IPS DF 19.7 (cell line): ENCODE data around the gene GRIK5.

Experiments
- DNase-seq: peaks from one replicate; pipeline ENCODE4 v3.0.0-alpha.2; 2013; ENCODE audit warnings: low read depth, low spot score

The GRIK5 gene

GRCh38 chr19:42095814-42096230, 25.8 kb upstream of the GRIK5 start:
- DNase-seq: no peak

DNA sequence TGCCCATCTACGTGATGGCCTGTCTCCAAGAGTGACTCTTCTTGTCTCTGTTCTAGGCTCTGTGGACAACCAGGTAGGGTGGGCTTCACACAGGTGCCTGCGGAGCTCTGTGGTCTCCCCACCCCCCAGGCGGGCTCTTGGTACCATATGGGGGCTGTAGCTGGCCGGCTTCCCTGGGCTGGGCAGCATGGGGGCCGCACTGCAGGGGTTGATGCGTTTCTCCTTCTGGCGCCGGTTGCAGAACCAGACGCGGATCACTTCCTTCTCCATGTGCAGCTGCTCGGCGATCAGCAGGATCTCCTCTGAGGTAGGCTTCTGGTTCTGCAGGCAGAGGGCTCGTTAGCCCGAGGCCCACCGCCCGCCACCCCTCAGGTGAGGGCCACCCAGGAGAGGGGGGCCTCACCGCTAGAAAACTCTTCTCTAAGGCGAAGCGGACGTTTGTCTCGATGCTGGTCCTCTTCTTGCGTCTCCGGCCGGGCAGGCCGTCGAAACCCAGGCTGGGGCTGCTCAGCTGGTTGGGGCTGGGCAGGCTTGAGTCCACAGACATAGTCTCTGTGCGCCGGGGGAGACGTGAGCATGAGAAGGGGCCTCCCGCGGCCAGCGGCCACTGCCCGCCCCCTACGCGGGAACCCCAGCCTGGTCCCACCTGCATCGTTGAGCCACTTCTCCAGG, 25.3 kb upstream of the GRIK5 start:
- no peak for DNase-seq

GRCh38 chr19:42093926-42094325, 23.9 kb upstream of the GRIK5 start:
- DNase-seq: no peak

DNA sequence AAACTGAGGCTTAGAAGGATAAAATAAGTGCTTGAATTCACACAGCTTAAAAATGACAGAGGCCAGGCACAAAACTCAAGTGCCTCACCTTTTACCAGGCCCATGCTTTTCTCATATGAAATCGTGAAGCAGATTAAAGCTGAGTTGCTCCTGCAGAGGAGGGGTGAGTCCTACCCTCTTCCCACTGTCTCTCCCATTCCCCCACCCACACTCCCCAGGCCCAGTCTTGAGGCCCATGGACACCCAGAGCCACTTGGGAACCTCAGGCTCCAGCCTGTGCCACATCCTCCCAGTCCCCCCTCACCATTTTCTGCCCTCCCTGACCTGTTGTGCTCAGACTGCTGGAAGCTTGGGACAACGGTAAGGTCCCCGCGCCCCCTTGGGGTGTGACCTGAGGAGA, 23.5 kb upstream of the GRIK5 start:
- DNase-seq: no peak

DNA sequence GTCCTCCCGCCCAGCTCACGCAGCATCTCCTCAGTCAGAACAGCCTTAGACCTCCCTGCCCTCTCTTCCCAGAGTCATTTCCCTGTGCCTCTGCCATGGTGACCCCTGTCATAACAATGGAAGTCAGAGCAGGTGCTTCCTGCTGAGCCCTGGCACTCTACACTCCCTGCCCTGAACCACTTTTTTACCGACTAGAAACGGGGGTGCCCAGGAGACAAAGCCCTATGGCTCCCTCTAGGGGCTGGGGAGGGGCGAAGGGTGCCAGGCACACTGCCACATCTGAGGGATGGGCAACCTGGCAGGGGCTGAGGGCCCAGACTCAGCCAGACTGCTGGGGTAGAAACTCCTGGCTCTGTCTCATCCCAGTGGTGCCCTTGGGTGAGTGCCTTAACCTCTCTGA, 22.3 kb upstream of the GRIK5 start:
- DNase-seq: no peak

DNA sequence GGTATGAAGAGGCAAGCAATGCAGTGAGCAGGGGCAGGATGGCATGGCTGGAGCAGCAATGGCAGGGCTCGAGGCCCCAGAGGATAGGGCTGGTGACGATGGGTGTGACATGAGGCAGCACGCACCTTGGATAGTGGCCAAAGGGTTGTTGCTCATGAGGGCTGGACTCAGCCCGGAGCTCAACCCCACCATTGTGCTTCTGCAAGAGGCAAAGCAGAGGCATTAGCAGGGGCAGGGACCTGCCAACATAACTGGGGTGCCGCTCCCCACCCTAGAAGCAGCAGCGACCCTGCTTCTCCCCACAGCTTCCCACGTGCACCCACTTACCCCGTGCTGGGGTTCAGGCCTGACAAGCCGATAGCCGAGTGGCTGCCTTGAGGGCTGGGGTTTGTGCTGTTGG, 21.7 kb upstream of the GRIK5 start:
- no peak for DNase-seq

DNA sequence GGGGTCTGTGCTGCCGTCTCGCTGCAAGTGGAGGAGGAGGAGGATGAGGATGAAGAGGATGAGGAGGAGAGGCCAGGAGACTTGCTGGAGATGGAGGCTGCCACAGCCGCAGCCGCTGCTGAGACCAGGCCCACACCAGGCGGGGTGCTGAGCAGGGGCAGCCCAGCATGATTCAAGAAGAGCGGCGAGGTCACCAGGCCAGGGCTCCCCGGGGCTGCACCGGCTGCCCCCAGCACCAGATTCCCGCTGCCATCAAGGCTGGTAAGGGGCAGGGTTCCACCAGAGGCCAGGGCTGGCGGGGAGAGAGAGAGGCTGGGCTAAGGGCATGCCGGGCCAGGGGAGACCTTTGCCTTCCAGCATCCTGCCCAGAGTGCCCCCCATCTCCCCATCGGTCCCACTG, 21.3 kb upstream of the GRIK5 start:
- DNase-seq: no peak

- DNase-seq: no peak
Measured at GRCh38 chr19:42090672-42091071, 20.7 kb upstream of the GRIK5 start.

GRCh38 chr19:42089772-42090171, 19.8 kb upstream of the GRIK5 start:
- no peak for DNase-seq

DNA sequence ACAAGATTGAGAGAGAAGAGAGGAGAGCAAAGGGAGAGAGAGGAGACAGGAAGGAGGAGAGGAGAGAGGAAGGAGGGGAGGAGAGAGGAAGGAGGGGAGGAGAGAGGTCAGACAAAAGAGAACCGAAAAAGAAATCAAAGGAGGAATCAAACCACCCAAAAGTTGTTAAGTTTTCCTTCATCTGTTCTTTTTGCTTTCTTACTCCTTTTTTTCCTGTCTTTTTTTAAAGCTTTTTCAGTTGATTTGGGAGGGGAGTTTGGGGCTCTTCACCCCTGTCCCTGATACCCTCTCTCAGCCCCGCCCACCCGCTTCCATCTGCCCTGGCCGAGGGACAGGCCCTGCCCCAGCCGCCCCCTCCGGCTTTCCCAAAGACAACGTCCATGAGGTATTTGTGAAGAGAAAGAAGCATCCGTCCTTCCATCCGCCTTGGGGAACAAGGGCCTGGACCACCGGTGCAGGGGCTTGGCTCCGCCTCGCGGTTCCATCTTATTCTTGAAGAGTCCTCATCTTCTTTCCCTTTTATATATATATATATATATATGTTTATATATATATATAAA, 19.3 kb upstream of the GRIK5 start:
- no peak for DNase-seq

- DNase-seq: no peak
Measured at GRCh38 chr19:42088471-42089190, 18.6 kb upstream of the GRIK5 start.

DNA sequence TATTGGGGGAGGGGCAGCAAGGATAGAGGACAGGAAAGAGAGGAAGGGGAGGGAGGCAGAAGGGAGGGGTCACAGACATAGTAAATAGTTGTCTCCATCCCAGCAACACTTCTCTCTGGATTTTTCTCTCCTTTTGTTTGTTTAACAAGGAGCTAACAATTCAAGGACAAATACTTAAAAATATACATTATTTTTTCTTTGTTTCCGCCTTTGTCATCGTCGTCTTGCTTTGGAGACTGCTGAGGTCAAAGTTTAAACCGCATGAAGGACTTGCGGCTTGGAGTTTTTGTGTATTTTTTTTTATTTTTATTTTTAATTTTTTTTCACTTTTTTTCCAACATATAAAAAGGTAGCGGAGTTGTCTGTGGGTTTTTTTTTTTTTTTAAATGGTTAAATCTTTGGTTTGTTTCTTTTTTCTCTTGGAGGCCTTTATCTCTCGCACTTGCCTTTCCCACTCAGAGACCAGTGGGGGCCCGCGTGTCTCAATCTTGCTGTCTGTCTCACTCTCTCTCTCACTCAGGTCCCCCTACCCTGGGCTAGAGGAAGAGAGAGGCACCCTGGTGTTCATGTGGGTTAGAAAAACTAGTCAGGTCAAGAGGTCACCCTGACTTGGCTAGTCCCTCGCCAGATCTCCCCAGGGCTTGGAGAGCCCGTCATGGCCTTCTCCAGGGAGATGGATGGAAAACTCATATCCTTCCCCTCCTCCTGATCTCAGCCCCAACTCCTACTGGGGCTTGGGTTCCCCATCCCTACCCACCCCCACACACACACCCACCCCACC, 17.0 kb upstream of the GRIK5 start:
- no peak for DNase-seq

DNA sequence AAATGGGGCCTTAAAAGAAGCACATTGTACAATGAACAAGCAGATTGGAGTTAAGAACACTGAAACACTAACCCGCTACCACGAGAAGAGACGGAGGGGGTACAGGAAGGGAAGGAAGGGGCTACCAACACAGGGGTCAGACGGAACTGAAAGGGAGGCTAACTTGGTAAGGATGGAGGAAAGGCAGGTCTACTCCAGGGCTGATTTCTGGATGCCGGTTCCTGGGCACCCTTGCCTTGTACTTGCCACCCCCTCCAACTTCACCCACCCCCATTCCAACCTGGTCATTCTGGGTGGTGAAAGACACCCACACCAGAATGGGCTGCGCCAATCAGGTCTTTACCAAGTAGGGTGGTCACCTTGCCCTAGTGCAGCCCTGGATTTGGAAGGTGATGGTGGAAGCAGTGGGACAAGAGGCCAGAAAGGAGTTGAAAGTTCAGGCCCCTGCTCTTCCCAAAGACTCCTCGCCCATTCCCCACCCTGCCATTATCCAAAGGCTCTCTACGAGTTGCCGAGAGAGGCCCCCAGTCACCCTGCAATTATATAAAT, 16.3 kb upstream of the GRIK5 start:
- DNase-seq: no peak

DNA sequence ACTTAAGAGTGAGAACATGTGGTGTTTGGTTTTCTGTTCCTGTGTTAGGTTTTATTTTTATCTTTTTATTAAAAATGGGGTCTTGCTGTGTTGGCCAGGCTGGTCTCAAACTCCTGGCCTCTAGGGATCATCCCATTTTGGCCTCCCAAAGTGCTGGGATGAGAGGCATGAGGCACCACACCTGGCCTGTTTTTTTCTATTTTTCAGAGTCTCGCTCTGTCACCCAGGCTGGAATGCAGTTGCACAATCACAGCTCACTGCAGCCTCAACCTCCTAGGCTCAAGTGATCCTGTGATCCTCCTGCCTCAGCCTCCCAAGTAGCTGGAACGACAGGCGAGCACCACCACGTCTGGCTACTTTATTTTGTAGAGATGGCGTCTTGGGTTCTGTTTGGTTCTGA, 13.5 kb upstream of the GRIK5 start:
- no peak for DNase-seq

DNA sequence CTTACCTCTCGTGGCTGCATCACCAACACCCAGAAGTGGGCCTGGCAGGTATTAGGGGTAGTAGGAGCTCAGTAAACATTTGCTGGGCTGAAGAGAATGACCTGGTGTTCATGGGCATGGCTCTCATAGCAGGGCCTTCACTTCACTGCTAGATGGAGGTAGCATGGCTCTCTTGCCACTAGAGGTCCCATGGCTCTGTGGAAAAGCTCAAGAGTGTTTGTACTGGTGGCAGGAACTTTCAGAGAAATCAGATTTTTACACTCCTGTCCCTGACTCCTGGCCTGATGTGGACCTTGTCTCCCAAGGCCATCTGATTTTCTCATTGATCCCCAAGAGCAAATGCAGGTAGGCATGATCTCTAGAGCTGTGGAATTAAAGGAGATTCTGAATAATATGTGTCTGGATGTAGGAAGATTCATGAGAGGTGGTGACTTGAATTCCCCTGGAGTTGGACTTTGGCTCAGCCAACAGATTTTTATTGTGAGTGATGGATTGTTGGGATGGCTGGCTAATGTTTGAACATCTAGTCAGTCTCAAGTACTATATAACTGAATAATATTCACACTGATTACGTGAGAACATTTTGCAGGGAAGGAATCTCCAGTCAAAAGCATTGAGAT, 11.7 kb upstream of the GRIK5 start:
- no peak for DNase-seq

GRCh38 chr19:42080764-42081375, 10.9 kb upstream of the GRIK5 start:
- DNase-seq: no peak

GRCh38 chr19:42079886-42080763, 10.1 kb upstream of the GRIK5 start:
- no peak for DNase-seq

DNA sequence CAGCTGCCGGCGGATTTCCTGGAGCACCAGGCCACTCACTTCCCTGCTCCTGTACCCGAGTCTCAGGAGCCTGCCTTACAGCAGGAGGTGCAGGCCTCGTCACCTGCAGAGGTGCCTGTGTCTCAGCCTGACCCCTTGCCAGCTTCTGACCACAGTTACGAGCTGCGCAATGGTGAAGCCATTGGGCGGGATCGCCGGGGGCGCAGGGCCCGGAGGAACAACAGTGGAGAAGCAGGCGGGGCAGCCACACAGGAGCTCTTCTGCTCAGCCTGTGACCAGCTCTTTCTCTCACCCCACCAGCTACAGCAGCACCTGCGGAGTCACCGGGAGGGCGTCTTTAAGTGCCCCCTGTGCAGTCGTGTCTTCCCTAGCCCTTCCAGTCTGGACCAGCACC, 9.3 kb upstream of the GRIK5 start:
- no peak for DNase-seq

DNA sequence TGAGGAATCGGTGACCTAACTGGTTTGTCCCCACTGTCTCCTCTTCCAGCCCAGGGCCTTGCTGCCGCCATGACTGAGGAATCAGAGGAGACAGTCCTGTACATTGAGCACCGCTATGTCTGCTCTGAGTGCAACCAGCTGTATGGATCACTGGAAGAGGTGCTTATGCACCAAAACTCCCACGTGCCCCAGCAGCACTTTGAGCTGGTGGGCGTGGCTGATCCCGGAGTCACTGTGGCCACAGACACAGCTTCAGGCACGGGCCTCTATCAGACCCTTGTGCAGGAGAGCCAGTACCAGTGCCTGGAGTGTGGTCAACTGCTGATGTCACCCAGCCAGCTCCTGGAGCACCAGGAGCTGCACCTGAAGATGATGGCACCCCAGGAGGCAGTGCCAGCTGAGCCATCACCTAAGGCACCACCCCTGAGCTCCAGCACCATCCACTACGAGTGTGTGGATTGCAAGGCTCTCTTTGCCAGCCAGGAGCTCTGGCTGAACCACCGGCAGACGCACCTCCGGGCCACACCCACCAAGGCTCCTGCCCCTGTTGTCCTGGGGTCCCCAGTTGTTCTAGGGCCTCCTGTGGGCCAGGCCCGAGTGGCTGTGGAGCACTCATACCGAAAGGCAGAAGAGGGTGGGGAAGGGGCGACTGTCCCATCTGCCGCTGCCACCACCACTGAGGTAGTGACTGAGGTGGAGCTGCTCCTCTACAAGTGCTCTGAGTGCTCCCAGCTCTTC, 8.7 kb upstream of the GRIK5 start:
- DNase-seq: no peak

DNA sequence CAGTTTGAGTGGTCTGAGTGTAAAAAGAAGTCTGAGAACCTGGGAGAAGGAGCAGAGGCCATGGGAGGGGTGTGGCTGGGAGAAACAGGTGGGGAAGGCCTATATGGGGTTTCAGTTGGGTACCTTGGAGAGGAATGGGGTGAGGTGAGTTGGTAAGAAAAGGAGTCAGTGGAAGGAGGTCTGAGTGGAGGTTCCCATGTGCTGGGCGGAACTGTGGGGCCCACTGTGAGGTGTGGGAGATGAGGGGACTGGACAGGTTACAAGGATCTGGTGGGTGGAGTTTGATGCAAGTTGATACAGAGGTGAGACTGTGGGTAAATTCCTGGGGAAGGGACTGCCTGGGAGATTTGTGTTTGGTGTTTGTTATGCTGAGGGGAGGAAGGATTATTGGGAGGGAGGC, 8.1 kb upstream of the GRIK5 start:
- DNase-seq: no peak
